NT2/D1 (cell line): ENCODE data around the gene ADAMTS16.

ENCODE experiments used
- YY1 ChIP-seq: IDR thresholded peaks from 2 replicates; pipeline ENCODE4 v1.6.1; 2011; ENCODE audit not compliant: insufficient read length, insufficient read depth
- ZNF274 ChIP-seq: IDR thresholded peaks from 2 replicates; pipeline ENCODE4 v1.6.1; 2011; ENCODE audit warnings: mild to moderate bottlenecking, low read depth, low read length

DNA sequence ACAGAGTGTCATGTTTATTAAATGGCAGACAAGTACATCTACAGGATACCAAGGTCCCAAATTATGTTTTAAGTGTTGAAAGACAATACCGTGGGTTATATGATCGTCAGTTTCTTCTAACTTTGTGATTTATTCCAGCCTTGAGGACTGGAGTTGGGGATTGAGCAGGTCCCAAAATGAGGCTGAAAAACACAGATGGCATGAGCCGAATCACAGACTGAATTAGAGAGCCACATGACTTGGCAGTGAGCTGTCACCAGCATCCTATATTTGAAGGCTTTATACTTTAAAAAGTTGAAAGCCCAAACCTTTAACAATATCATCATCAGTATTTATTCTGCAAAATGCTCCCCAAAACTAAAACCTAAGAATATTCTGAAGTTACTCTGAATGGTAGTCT lies 79.4 kb downstream of the ADAMTS16 start:
- TF ChIP-seq ZNF274, result no peak
- TF ChIP-seq YY1, result no peak
